Activated CD4-positive, alpha-beta T cell treated with anti-CD3 and anti-CD28 coated beads, Interleukin-2, Interleukin-6, amounts not matched to agents 100 ng/mL and 50 ng/mL, durations not matched to agents 16 hours and 8 hours (primary cell): ENCODE measurements around the gene NPB.

Experiments
- DNase-seq: peaks from one replicate; pipeline ENCODE4 v3.0.0-alpha.2; 2020

Gene NPB

DNA sequence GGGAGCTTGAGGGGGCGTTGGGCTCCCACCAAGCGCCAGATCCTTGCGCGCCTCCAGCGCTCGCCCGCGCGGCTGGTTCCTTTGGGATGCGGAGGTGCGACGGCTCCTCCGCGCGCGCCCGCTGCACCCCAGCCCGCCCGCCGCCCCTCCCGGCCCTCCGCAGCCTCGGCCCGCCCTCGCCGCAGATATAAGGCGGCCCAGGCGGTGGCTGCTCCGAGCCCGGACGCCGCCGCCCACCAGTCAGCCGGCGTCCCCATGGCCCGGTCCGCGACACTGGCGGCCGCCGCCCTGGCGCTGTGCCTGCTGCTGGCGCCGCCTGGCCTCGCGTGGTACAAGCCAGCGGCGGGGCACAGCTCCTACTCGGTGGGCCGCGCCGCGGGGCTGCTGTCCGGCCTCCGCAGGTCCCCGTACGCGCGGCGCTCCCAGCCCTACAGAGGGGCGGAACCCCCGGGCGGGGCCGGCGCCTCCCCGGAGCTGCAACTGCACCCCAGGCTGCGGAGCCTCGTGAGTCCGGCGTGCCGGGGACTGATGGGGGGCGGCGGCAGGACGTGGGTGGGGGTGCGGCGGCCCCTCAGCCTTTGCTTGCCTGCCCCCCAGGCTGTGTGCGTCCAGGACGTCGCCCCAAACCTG lies at the start of gene NPB:
NPB (plus strand) TSS at position 216 of the 630 bp plus-strand sequence; CDS start at position 256, 40 bp downstream.
- peak; percentile 23 for DNase-seq

DNA sequence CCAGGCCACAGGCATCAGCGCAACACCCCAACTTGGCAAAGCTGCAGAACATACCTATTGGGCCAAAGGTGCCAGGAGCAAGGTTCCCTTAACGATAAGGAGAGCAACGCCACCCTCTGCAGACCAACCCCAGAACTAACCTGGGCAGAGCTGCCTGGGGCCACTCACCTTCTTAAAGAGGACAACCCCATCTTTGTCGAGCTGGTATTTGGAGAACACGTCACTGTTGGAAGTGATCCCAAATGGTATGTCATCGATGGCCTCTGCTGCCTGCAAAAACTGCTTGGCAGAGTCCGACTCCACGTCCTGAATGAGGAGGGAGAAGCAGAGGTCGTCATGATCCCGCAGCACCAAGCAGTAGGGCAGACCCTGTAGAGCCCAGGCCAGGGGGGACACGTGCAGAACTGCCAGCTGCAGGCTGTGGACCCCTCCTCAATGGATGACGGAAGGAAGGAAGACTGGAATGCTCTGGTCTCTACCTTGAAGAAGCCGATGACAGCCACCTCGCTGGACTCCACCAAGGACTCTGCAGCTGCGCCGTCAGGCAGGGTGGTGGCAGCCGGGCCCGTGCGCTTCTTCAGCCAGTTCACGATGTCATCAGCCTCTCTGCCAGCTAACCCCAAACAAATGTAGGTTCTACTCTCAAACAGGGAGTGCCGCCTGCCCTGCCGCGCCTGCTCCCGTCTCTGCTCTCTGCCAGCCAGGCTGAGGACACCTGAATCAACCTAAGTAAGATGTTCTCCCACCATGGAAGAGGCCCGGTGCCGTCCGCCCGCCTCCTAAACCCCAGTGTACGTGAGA lies 46.9 kb upstream of the NPB start:
- no peak for DNase-seq

DNA sequence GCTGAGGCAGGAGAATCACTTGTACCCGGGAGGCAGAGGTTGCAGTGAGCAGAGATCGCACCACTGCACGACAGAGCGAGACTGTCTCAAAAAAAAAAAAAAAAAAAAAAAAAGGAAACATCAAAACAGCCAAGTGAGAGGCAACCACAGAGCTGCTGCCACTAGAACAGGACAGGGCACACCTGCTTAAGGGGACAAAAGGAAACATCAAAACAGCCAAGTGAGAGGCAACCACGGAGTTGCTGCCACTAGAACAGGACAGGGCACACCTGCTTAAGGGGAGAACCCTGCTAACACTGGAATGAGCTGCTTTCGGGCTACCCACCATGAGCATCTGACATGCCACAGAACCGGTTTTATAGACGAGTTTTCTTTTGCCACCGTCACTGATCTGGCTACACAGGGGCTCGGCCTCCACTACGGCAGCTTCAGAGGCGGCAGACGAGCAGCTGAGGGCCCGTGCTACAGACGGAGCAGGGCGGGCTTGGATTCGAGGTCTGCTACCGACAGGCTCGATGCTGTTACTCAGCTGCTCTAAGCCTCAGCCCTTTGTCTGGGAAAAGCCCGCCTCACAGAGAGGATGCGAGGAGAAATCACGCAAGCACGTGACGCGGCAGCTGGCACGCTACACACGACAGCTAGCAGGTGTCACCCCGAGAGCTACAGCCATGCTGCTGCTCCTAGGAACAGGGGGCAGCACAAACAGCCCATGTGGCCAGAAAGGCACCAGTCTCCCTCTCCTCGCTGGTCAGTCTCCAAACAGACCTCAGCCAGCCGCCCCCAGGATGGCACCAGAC lies 43.7 kb upstream of the NPB start:
- DNase-seq: no peak

DNA sequence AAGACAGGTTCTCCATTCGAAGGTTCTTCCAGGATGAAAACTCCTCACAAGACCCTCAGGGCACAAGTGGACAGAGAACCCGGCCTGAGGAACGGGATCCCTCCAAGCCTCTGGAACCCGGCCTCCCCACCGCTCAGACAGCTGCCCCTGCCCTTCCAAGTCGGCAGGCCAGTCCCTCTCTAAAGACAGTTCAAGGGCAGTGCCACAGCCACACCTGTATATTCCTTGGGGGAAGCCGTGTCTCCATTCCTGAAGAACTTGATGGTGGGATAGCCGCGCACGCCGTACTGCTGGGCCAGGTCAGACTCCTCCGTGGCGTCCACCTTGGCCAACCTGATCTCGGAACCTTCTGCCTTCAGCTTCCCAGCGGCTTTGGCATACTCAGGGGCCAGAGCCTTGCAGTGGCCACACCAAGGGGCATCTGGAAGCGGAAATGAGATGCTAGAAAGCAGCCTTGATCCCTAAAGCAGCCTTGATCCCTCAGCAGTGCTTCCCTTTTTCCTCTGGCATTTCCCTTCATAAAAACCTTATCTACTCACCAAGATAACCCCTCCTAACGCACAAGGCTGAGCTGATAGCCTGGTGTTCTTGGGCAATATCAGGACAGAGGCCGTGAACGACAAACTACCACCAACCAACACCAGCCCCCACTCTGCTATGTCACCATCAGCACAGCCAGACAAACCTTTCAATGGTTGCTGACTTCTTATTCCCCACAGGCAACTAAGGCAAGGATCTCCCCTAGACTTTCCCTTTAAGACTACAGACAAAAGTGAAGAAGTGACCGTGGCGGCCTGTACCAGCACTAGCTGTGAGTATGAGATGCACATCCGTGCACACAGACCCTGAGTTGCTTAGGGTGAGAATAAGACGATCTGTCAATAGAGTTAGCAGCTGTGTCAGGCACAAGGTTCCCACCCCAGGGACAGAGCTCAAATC lies 42.8 kb upstream of the NPB start:
- DNase-seq: no peak

DNA sequence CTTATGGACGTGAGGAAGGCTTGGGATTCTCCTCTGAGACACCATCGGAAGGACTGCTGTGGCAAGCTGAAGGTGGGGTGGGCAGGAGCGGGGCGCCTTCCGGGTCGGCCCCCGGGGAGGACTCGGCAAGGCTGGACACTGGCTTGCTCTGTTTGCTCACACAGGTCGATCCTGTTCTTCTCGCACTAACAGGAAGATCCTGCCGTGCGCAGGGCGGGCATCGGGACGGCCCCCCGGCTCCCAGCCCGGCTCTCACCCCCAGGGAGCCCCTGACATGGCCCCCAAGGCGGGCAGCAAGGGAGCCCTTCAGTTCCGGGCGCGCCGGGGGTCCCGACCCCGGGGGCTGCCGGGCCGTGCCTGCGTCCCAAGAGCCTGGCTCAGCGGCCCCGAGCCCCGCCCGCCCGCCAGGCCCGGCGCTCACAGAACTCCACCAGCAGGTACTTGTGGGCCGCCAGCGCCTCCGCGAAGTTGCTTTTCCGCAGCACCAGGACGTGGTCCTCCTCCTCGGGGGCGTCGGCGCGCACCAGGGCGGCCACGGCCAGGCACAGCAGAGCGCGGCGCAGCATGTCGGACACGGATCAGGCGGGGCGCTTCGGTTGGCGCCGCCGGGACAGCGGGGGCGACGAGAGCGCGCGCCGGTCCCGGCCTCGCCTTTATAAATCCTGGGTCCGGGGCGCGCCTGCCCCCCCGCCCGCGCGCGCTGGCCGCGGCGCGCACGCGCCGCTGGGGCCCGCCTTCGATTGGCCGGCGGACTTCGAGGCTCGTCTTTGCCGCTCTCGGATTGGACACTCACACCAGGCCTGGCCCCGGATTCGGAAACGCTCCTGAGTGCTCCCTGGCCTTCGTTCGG lies 41.9 kb upstream of the NPB start, which contains the start of gene P4HB:
P4HB (minus strand) TSS at position 630 of the 850 bp plus-strand sequence; CDS start at position 566, 64 bp downstream.
- peak; percentile 19 for DNase-seq

- DNase-seq: peak; percentile 100
These were observed 41.1 kb upstream of the NPB start for GRCh38 chr17:81860756-81861568.

DNA sequence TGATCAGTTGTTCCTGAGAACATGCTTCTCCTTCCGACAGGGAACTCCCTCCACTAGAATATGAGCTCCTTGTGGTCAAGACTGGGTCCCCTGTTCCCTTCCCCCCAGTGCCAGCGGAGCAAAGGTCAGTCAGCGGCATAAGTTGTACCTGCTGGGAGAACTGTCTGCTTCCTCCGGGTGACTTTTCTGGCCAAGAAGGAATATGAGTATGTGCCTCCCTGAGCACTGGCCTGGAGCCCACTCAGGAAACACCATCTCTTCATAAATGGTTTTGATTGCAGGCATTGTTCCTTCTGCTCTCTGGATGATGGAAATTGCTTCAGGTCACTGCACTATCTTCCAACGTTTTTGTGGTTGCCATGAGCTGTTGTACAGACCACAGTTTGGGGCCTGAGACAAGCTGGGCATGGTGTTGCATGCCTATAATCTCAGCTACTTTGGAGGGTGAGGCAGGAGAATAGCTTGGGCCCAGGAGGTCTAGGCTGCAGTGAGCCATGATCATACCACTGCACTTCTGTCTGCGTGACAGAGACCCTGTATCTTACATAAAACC lies 38.8 kb upstream of the NPB start:
- no peak for DNase-seq

DNA sequence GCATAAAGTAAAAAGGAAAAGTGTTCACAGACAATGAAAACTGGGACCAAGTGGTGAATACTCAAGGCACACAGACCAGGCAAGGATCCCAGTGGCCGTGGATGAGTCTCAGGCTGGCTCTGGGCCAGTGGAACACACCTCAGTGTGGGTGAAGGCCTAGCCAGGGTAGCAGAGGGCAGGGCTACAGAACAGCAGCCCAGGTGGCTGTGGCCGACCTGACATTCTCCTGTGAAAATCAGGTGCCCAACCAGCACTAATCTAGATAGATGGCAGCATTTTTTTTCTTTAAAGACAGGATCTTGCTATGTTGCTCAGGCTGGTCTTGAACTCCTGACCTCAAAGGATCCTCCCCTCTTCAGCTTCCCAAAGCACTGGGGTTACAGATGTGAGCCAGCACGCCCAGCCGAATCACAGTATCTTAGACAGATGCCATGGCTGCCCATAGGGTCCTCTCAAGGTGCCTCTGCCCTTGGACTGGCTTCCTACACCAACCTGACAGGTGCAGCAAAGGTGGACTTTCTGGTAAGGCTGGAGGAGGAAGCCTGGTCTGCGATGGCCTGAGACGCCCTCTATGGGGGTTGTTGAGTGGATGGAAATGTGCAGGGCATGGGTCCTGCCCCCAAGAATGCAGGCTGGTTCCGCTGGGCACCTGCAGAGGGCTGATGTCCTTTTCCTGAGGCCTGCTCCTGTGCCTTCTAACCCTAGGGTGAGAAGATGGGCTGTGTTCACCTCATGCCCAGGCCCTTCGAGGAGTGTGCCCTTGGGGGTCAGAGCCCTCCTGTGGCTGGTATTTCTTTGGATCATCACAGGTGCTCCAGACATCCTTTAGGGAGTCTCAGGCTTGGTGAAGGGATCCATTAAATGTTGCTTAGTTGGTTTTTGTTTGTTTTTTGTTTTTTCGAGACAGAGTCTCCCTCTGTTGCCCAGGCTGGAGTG lies 37.9 kb upstream of the NPB start:
- no peak for DNase-seq

GRCh38 chr17:81865358-81865732 lies 36.7 kb upstream of the NPB start:
- DNase-seq: no peak

GRCh38 chr17:81865733-81866439 lies 36.2 kb upstream of the NPB start:
- no peak for DNase-seq

DNA sequence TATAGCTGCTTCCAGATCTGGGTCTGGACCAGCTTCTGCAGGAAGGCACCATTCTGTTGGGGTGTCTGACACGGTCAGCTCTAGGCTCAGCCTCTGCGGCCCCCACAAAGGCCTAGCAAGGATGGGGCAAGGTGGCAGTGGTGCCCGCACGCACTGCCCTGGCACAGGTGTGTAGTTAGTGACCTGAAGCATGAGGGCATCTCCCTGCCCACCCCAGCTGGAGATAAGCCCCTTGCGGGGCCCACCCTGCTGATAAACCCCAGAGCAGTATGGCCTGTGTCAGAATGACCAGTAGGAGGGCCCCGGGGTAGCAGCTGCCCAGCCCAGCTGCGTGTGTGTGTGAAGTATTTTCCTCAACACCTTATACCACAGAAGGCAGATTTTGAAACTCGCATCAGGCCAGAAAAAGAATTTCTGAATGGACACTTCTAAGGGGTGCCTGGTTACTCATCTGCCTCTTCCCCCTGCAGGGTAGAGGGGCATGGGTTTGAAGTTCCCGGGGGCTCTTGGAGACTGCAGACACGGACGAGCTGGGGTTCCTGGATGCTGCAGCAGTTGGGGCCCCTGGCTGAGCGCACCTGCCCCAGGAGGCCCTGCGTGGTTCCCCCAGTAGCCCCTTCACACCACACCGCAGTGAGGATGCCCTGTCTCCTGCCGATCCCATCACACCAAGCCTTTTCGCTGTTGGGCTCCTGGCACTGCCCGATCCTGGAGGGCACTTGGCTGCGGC lies 35.4 kb upstream of the NPB start:
- DNase-seq: peak; percentile 41

DNA sequence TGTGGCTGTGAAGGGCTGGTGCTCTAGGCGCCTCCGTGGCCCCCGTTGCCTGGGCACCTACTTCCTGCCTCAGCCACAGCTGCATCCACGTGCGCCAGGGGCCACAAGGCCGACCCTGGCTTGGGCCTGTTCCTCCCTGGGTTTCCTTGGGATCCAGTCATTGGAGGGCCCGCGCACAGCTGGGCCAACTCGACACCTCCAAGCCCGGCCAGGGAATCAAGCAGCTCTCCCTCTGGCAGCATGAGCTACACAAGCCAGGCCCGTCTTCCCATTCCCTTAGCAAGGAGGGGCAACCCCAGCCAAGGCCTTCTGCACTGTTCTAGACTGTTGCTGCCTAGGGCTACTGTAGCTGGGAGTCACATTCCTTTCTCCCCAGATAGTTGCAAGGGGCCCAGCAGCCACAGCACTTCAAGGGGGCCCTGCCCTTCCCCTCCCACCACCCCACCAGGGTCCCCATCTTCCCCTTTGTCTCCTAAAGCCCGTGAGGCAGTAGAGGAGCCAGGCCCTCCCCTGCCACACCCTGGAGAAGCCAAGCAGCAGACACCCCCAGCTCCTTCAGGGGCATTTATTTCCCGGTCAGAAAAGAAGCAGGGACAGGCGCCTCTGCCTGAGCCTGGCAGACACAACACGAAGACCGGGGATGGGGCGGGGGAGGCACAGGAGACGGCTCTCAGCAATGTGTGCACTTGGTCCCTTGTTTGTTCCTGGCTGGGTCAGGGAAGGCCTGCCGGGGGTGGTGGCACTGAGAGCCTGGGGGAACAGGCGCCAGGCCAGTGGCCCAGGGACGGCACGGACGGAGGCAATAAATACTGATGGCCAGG lies 34.7 kb upstream of the NPB start:
- peak; percentile 62 for DNase-seq

DNA sequence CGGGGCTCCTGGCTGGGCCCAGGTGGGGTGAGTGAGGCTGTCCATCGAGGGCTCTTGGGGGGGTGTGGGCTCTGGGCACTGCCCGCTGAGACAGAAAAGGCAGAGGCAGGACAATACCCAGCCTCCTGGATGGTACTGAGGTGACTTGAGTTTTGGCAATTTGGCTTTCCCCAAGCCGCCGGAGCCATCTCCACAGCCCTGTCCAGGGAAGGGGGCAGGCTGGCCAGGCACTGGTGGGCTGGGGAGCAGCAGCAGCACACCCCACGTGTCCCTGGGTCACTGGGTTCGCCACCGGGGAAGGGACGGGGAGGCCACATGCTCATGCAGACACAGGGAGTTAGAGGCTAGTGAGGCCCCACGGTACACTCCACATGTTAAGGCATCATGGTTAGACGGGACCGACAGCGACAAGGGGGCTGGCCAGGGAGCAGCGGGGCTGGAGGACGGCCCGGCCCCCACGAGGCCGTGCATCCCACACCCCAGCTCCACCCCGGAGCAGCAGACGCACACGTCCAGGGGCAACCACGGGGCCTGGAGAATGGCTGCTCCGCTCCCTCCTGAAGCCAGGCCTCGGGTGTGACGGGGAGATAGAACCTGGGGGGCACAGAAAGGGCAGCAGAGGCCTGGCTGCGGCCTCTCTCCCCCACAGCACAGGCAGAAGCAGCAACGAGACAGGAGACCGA lies 33.9 kb upstream of the NPB start:
- DNase-seq: peak; percentile 18

DNA sequence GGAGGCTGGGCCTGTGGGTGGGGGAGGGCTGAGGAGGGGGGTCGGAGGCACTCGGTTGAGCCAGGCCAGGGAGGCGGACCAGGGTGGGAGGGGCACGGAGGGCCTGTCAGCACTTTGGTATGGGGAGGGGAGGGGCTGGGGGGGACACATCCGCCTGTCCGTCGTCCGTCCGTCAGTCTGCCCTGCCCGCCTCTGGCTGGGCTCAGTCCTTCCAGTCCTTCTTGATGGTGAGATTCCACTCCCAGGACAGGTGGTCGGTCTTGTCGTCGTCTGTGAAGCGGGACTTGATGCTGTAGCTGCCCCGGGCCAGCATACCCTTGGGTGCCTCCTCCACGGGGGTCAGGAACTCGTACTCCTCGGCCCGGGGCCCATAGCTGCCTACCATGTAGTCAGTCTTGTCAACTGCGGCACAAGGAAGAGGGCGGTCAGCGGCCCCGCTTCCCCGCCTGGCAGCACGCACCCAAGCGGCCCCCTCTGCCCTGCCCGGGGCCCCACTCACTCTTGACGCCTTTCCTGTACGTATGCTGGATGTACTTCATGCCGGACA lies 33.3 kb upstream of the NPB start:
- no peak for DNase-seq

- DNase-seq: peak; percentile 60
These were observed 32.6 kb upstream of the NPB start for GRCh38 chr17:81869221-81870130.
